Gastrocnemius medialis (tissue), 4 donors: ENCODE data around the gene DNAJB12. TPM values are rescaled to one million over a fixed set of nuclear protein-coding genes. Genes with fewer than 3 reads are reported as not detected.
"Not testable (repeated sequence)": the region's sequence is repeated elsewhere in the genome, so short reads cannot be mapped to it uniquely, and the experiment has no call there.

Experiments used
- ATAC-seq, 2 donors: fragments of 150-250 bp; one replicate each; pipeline ENCODE4 v1.9.1; 2016
- DNase-seq, 2 donors: peaks; one replicate each; pipeline ENCODE4 v3.0.0-alpha.2; 2019
- H3K27ac ChIP-seq, 4 donors: fragments of 200-600 bp; sonication (generic); 1 replicate in 1 of 4; 2 replicates in 3 of 4; pipeline ENCODE4 v1.5.1; 2016 to 2018; ENCODE audit warnings: mild to moderate bottlenecking in 2 of 4, moderate library complexity in 1 of 4
- H3K27me3 ChIP-seq, 3 donors: fragments of 200-600 bp; sonication (generic) in 2 of 3; 1 replicate in 1 of 3; 2 replicates in 2 of 3; pipeline versions ENCODE4 v1.5.1 to v1.6.0; 2016 to 2019; ENCODE audit warnings: mild to moderate bottlenecking in 1 of 3, moderate library complexity in 1 of 3
- H3K36me3 ChIP-seq, 2 donors: fragments of 200-600 bp; sonication (generic) in 1 of 2; one replicate each; pipeline ENCODE4 v1.5.1; 2017 to 2018
- H3K4me1 ChIP-seq, 2 donors: fragments of 200-600 bp; sonication (generic) in 1 of 2; one replicate each; pipeline ENCODE4 v1.5.1; 2016 to 2017; ENCODE audit warnings: mild to moderate bottlenecking in 2 of 2
- H3K4me3 ChIP-seq, 4 donors: fragments of 200-600 bp; sonication (generic) in 3 of 4; 1 replicate in 1 of 4; 2 replicates in 3 of 4; pipeline ENCODE4 v1.5.1; 2016 to 2019; ENCODE audit warnings: mild to moderate bottlenecking in 2 of 4
- H3K9me3 ChIP-seq, 3 donors: fragments of 200-600 bp; sonication (generic) in 2 of 3; 1 replicate in 1 of 3; 2 replicates in 2 of 3; pipeline ENCODE4 v1.5.1; 2016 to 2019
- POLR2A ChIP-seq, 2 donors: fragments of 450-650 bp; IDR thresholded peaks; one replicate each; pipeline ENCODE4 v1.6.1; 2017; ENCODE audit warnings: antibody characterized with exemption in 2 of 2, mild to moderate bottlenecking in 2 of 2, moderate library complexity in 2 of 2
- in situ Hi-C, 4 donors: fragments of 200-750 bp; cut with MboI; loops; one replicate each; pipeline versions ENCODE4 v1.15.0 to v1.8.0; 2017; ENCODE audit warnings: low sequenced_read_pairs in 4 of 4
- intact Hi-C: fragments of 100-400 bp; cut with DNase I; formaldehyde crosslinking; loops from one replicate; pipeline ENCODE4 v1.15.1; 2023; ENCODE audit warnings: low total_unique reads
- total RNA-seq, 4 donors: library from RNA; depleted of rRNA; stranded (reverse); fragments of >200 nt; gene quantifications; one replicate each; pipeline versions ENCODE4 v1.1.0 to v1.2.3, GENCODE V29; 2016
- TF ChIP-seq, protein P1 (sequence below), 5 experiments: fragments of 450-650 bp in 3 of 5; fragments of 200-600 bp in 2 of 5; sonication (generic) in 2 of 5; IDR thresholded peaks in 4 of 5; conservative IDR thresholded peaks in 1 of 5; 1 replicate in 4 of 5; 2 replicates in 1 of 5; pipeline ENCODE4 v1.5.1; 2016 to 2019; ENCODE audit warnings: antibody characterized with exemption in 5 of 5, mild to moderate bottlenecking in 3 of 5, moderate library complexity in 3 of 5

Gene DNAJB12
- total RNA-seq = 10 to 100 TPM; 35.8 to 49.7 (median 39.0) TPM

GRCh38 chr10:72354356-72355213, at the start of gene DNAJB12:
TSS of gene DNAJB12 (minus strand) at chr10:72354919. CDS start at chr10:72354897, 22 bp downstream.
- no peaks in the 10 kb centered on the region for H3K36me3 ChIP-seq
- no peaks in the 10 kb centered on the region for H3K9me3 ChIP-seq
- peak; percentile 74 to 81 for TF ChIP-seq POLR2A (IDR thresholded peaks at IDR 0.05)
- TF ChIP-seq, protein P1, sequence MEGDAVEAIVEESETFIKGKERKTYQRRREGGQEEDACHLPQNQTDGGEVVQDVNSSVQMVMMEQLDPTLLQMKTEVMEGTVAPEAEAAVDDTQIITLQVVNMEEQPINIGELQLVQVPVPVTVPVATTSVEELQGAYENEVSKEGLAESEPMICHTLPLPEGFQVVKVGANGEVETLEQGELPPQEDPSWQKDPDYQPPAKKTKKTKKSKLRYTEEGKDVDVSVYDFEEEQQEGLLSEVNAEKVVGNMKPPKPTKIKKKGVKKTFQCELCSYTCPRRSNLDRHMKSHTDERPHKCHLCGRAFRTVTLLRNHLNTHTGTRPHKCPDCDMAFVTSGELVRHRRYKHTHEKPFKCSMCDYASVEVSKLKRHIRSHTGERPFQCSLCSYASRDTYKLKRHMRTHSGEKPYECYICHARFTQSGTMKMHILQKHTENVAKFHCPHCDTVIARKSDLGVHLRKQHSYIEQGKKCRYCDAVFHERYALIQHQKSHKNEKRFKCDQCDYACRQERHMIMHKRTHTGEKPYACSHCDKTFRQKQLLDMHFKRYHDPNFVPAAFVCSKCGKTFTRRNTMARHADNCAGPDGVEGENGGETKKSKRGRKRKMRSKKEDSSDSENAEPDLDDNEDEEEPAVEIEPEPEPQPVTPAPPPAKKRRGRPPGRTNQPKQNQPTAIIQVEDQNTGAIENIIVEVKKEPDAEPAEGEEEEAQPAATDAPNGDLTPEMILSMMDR (IDR thresholded peaks at IDR 0.05 in 4 of 5, conservative IDR thresholded peaks at IDR 0.05 in 1 of 5) = peak in 1 of 5 experiments; percentile 13
- H3K27me3 ChIP-seq = no peaks in the 10 kb centered on the region
- ATAC-seq (peak; percentile 85 to 87), DNase-seq (peak; percentile 75 to 85)
- peak within 1 kb of the TSS; percentile 93 to 100 (median 98) for H3K27ac ChIP-seq
- H3K4me1 ChIP-seq = peaks cover 20 to 24% of the 10 kb centered on the region in 2 donors
- peak within 1 kb of the TSS; percentile 83 to 95 (median 86) for H3K4me3 ChIP-seq
- in situ Hi-C loops (loop anchor here (25.0 kb wide), 3 partner anchors 333 to 808 kb away; partner anchors contain the start of genes ECD (in 4 of the 4), FAM149B1 (in 4 of the 4) and MCU (in 3 of the 4)), intact Hi-C loops (loop anchor here (5.0 kb wide), 2 partner anchors 338 to 1688 kb away; partner anchors contain the start of gene MCU)

GRCh38 chr10:72395581-72395980, 40.9 kb upstream of the DNAJB12 start:
- in situ Hi-C loops, H3K27me3 ChIP-seq, H3K27ac ChIP-seq, H3K9me3 ChIP-seq, H3K4me3 ChIP-seq, H3K36me3 ChIP-seq, H3K4me1 ChIP-seq, DNase-seq, intact Hi-C loops, ATAC-seq: not testable (repeated sequence)

- no peak overlapping the region for H3K27ac ChIP-seq
- in situ Hi-C loops = no loop called here
- ATAC-seq = no peak
- TF ChIP-seq, protein P1 (IDR thresholded peaks at IDR 0.05 in 4 of 5, conservative IDR thresholded peaks at IDR 0.05 in 1 of 5) = no peak
- TF ChIP-seq POLR2A (IDR thresholded peaks at IDR 0.05) = no peak
- H3K27me3 ChIP-seq = no peaks in the 10 kb centered on the region
- DNase-seq = no peak
- no peaks in the 10 kb centered on the region for H3K9me3 ChIP-seq
- no peak overlapping the region for H3K4me3 ChIP-seq
- H3K36me3 ChIP-seq = no peaks in the 10 kb centered on the region
- no peaks in the 10 kb centered on the region for H3K4me1 ChIP-seq
- intact Hi-C loops = no loop called here
Measured at GRCh38 chr10:72392571-72392970, 37.9 kb upstream of the DNAJB12 start.

DNA sequence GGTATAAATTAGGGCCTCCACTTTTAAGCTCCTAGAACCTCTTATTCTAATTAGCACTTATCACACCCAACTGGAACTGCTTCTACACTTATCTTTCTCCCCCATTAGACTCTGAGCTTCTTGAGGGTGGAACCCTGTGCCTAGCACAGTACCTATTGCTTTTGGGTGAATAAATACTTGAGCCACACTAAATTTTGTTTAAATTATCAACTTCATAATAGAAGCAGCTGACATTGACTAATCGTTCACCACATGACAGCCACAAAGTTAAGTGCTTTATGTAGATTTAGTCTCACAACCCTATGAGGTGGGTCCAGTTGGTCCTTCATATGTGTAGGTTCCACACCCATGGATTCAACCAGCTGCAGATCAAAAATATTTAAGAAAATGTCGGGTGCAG, 36.0 kb upstream of the DNAJB12 start:
- intact Hi-C loops = no loop called here
- Histone ChIP-seq H3K27ac (no peak overlapping the region), H3K4me3 (no peak overlapping the region), H3K4me1 (no peaks in the 10 kb centered on the region), H3K36me3 (no peaks in the 10 kb centered on the region), H3K9me3 (no peaks in the 10 kb centered on the region), H3K27me3 (no peaks in the 10 kb centered on the region)
- DNase-seq (no peak), ATAC-seq (no peak)
- in situ Hi-C loops = no loop called here
- TF ChIP-seq, protein P1 (IDR thresholded peaks at IDR 0.05 in 4 of 5, conservative IDR thresholded peaks at IDR 0.05 in 1 of 5) = no peak
- TF ChIP-seq POLR2A (IDR thresholded peaks at IDR 0.05) = no peak

DNA sequence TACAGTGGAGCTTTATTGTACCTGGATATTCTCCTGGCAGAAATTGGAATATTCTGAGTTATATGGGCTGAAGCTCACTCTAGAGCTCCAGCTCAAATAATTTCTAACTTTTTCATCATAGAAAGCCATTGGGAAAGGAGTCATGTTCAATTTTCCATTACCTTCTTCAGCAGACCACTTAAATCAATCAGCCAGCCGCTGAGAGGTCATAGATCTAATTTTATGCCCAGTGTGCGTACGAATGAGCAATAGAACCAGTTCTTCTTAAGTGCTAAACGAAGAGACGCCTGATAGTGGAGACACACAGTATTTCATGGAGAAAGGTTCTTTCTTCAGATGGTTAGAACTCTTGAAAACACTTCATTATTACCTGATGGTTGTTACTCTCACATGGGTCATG, 35.0 kb upstream of the DNAJB12 start:
- ATAC-seq = no peak

More for the DNA sequence above, 35.0 kb upstream of the DNAJB12 start:
- in situ Hi-C loops (no loop called here), intact Hi-C loops (no loop called here)
- DNase-seq = no peak
- Histone ChIP-seq H3K4me1 (no peaks in the 10 kb centered on the region), H3K4me3 (no peak overlapping the region), H3K9me3 (no peaks in the 10 kb centered on the region), H3K36me3 (no peaks in the 10 kb centered on the region), H3K27me3 (no peaks in the 10 kb centered on the region), H3K27ac (no peak overlapping the region)
- TF ChIP-seq, protein P1 (IDR thresholded peaks at IDR 0.05 in 4 of 5, conservative IDR thresholded peaks at IDR 0.05 in 1 of 5) = no peak
- TF ChIP-seq POLR2A (IDR thresholded peaks at IDR 0.05) = no peak
